Measurements from ENCODE around the gene GMFB. TPM values are rescaled to one million over a fixed set of nuclear protein-coding genes. Genes with fewer than 3 reads are reported as not detected.

GMFB gene
- total RNA-seq, 1 experiment from 2014 or later: 53.8 TPM

GRCh38 chr14:54440873-54441868 is 47.6 kb downstream of the GMFB start, which contains the start of gene CNIH1:
CNIH1 (minus strand) TSS chr14:54441374; CDS start chr14:54441327, 47 bp downstream.
- Histone ChIP-seq H4K20me1 (ENCODE audit: insufficient read depth) (peaks cover 4% of the 10 kb centered on the region; the same call in 1 of the 2 replicates), H3K9me2 (ENCODE audit: insufficient read depth) (no peaks in the 10 kb centered on the region), H3K9me3 (ENCODE audit: control insufficient read depth in 1 of 2, insufficient read depth in 1 of 2, low read depth in 1 of 2, low read length in 2 of 2) (no peaks in the 10 kb centered on the region), H3K27ac (ENCODE audit: low read depth, low read length) (peak within 1 kb of the TSS; percentile 97), H3K9ac (ENCODE audit: low read length) (peak within 1 kb of the TSS; percentile 91), H3K36me3 (ENCODE audit: control insufficient read depth in 1 of 2, insufficient read depth in 2 of 2, low read length in 2 of 2) (no peaks in the 10 kb centered on the region), H3K4me1 (ENCODE audit: control insufficient read depth in 1 of 2, insufficient read depth in 2 of 2, low read length in 2 of 2) (peaks cover 13 to 28% of the 10 kb centered on the region in 2 experiments; a peak in 3 of 4 replicates), H3K4me3 (replicated peaks in 1 of 2; ENCODE audit: low read depth in 1 of 2, low read length in 2 of 2) (peak within 1 kb of the TSS; percentile 71 to 72), H3K4me2 (ENCODE audit: low read length) (peak within 1 kb of the TSS; percentile 81), H3K27me3 (ENCODE audit: insufficient read depth, low read length) (no peaks in the 10 kb centered on the region), H2AFZ (ENCODE audit: low read depth, low read length, poor library complexity, severe bottlenecking) (peak within 1 kb of the TSS; percentile 95), H3K79me2 (ENCODE audit: insufficient read depth, low read length) (peaks cover 47% of the 10 kb centered on the region)
- intact Hi-C loops (cut with micrococcal nuclease): loop anchor here (1.0 to 2.0 kb wide), 2 partner anchors 74 to 332 kb away; no protein-coding TSS in a partner anchor
- BruUV-seq (replicated peaks): no TSS peak
- ATAC-seq (peak; percentile 98), DNase-seq (ENCODE audit: low read depth, low spot score) (peak; percentile 73)
- RAD21 ChIA-PET (ENCODE audit: low non-redundant PET in 1 of 2, low total read pairs in 2 of 2, uncharacterized antibody in 2 of 2, unreplicated experiment in 2 of 2): no interaction called here
- CTCF ChIA-PET: interaction anchor here (0.9 to 1.1 kb wide), 2 partner anchors 21 to 47 kb away, joined by 3 read pairs; no protein-coding TSS in a partner anchor
- POLR2A ChIA-PET: no interaction called here
- TF ChIP-seq SRF (IDR thresholded peaks at IDR 0.05; ENCODE audit: low read depth): no peak
- TF ChIP-seq SIN3A (IDR thresholded peaks at IDR 0.05; ENCODE audit: low read depth): peak; percentile 56; the same call in 1 of the 2 replicates
- no peak for TF ChIP-seq SP1 (IDR thresholded peaks at IDR 0.05; ENCODE audit: low read depth)
- no peak for TF ChIP-seq JUND (IDR thresholded peaks at IDR 0.05)
- no peak for TF ChIP-seq ZBTB33 (IDR thresholded peaks at IDR 0.05; ENCODE audit: extremely low read depth, insufficient replicate concordance, low read length)
- no peak for TF ChIP-seq ELF1 (IDR thresholded peaks at IDR 0.05; ENCODE audit: borderline replicate concordance, low read depth)
- TF ChIP-seq FOSL1 (IDR thresholded peaks at IDR 0.05; ENCODE audit: low read depth): no peak
- TF ChIP-seq EZH2phosphoT487 (IDR thresholded peaks at IDR 0.05; ENCODE audit: borderline replicate concordance): no peak
- peak; percentile 46; the same call in 1 of the 2 replicates for TF ChIP-seq MAX (IDR thresholded peaks at IDR 0.05)
- TF ChIP-seq CEBPB (IDR thresholded peaks at IDR 0.05; ENCODE audit: low read depth): no peak
- TF ChIP-seq EGR1 (IDR thresholded peaks at IDR 0.05; ENCODE audit: low read depth): no peak
- peak; percentile 77 for TF ChIP-seq POLR2A (IDR thresholded peaks at IDR 0.05; ENCODE audit: borderline replicate concordance, extremely low read depth, insufficient read depth, insufficient read length)
- TF ChIP-seq CBX3 (IDR thresholded peaks at IDR 0.05; ENCODE audit: low read depth): no peak
- TF ChIP-seq ATF3 (IDR thresholded peaks at IDR 0.05): no peak
- no peak for TF ChIP-seq EZH2 (IDR thresholded peaks at IDR 0.05)
- TF ChIP-seq REST (IDR thresholded peaks at IDR 0.05; ENCODE audit: low read depth): no peak
- no peak for TF ChIP-seq TCF7L2 (IDR thresholded peaks at IDR 0.05; ENCODE audit: borderline replicate concordance, extremely low read depth, insufficient read depth, insufficient read length)
- peak; percentile 100 for TF ChIP-seq ZFX (IDR thresholded peaks at IDR 0.05)
- peak; percentile 79 for TF ChIP-seq YY1 (IDR thresholded peaks at IDR 0.05; ENCODE audit: extremely low read depth, insufficient replicate concordance, low read depth, low read length)
- TF ChIP-seq ZNF274 (IDR thresholded peaks at IDR 0.05; ENCODE audit: low read depth, low read length): no peak
